ENCODE measurements around the gene SRGAP3.
"Not testable (repeated sequence)": the region's sequence is repeated elsewhere in the genome, so short reads cannot be mapped to it uniquely, and the experiment has no call there.

Gene SRGAP3

GRCh38 chr3:9099702-9100512 is 149.5 kb downstream of the SRGAP3 start:
- FAIRE-seq (no peak), DNase-seq (ENCODE audit: insufficient read length, low spot score) (no peak)

DNA sequence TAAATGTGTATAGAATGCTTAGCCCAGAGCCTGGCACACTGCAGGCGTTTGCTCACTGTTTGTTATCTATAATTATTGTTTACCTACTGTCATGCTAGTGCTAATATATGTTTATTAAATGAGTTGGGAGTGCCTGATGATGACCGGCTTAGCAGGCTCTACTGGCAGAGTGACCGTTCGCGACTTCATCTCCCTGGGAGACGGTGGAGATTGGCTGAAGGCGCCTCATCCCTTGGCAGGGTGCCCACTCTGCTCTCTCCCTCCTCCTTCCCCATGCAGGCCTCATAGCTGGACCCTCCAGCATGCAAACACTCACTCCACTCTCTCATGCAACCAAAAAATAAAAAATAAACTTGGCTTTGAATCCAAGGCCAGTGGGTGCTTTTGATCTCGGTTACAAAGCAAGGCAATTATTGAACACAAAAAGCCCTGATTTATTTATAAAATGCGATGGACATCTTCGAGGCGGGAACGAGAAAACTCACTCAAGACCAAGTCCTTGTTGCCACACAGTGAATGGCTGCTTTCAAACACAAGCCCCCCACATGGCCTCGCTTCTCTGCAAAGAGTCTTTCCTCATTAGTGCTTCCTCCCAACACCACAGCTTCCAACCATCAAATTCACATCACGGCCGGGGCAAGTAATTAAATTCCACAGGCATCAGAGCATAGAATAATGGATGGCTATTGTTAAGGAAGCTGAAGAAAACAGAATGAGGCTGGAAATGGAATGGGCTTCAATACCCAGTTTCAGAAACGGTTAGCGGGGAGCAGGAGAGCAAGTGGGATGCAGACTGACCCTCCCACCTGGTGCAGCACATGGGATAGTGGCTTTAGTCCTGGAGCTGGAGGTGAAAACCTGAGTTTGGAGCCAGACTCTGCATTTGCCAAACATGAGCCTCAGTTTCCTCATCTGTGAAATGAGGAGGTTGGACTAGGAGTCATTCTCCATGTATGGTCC is 150.4 kb downstream of the SRGAP3 start:
- no peak for DNase-seq (ENCODE audit: insufficient read length, low spot score)
- FAIRE-seq: no peak

GRCh38 chr3:9097495-9097894 is 152.0 kb downstream of the SRGAP3 start:
- no peak for DNase-seq (ENCODE audit: insufficient read length, low spot score)
- no peak for FAIRE-seq

- DNase-seq (ENCODE audit: insufficient read length, low spot score): no peak
- no peak for FAIRE-seq
These were observed 157.8 kb downstream of the SRGAP3 start for GRCh38 chr3:9091486-9092235.

DNA sequence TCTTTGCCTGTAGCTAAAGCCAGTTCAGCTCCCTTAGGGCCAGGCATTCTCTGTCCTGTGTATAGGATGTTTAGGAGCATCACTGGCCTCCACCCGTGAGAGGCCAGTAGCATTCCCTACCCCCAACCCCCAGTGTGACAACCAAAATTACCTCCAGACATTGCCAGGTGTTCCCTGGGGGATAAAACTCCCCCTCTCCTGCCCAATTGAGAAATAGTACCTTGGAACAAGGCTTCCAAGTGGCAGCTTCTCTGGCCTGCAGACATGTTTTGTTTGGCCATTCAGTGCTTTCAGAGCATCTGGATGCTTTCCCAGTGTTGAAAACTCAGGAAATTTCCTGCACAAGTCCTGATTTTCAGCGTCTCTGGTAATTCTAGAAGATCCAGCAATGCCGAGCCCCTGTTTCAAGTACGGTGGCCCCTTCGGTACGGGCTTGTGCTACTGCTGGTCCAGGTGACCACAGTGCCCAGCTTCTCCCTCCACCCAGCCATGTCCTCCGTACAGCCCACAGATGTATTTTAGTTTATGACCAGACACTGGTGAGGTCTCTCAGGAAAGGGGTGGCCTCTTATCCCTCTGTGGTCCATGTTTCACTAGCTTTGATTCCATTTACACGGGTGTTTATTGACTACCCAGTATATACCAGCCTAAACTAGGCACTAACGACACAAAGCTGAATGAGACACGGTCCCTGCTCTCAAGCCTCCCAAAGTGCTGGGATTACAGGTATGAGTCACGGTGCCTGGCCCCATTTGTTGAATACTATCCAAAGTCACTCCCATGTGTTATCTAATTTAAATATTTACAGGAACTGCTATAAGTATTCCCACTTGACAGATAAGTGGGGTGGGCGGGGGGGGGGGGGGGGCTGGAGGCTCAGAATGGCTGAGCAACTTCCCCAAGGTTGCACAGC is 160.7 kb downstream of the SRGAP3 start:
- FAIRE-seq (no peak), DNase-seq (ENCODE audit: insufficient read length, low spot score) (no peak)

DNA sequence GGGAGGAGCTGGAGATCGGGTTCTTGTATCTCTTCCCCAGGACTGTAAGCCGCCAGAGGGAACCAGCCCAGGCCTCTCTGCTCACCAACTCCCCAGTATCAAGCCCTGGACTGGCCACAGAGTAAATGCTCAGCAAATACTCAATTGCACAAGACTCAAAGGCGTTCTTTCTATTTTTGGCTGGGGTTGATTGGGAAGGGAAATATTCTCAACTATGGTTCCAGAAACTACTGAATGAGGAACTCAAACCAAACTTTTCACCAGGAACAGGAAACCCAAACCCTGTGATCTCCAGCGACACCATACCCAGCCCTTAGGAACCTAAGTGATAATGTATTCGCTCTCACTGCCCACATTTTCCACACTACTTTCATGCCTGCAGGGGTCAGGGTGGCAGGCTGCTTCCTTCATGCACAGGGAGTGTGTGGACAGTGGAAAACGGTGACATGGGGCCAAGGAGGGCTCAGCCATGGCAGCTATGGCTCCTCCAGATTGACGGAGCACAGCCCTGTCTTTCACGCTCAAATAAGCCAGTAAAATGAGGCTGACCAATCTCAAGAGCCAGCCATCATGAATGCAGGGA is 161.5 kb downstream of the SRGAP3 start:
- DNase-seq (ENCODE audit: insufficient read length, low spot score) (no peak), FAIRE-seq (no peak)

DNA sequence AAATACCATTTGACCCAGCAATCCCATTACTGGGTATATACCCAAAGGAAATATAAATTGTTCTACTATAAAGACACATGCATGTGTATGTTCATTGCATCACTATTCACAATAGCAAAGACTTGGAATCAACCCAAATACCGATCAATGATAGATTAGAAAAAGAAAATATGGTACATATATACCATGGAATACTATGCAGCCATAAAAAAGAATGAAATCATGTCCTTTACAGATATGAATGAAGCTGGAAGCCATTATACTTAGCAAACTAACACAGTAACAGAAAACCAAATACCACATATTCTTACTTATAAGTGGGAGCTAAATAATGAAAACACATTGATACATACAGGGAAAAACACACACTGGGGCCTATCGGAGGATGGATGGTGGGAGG is 164.0 kb downstream of the SRGAP3 start:
- FAIRE-seq; DNase-seq (ENCODE audit: insufficient read length, low spot score): not testable (repeated sequence)

GRCh38 chr3:9081184-9081818 is 168.1 kb downstream of the SRGAP3 start:
- DNase-seq (ENCODE audit: insufficient read length, low spot score): no peak
- no peak for FAIRE-seq

- DNase-seq (ENCODE audit: insufficient read length, low spot score): no peak
- no peak for FAIRE-seq
These were observed 169.3 kb downstream of the SRGAP3 start for GRCh38 chr3:9080163-9080562.

GRCh38 chr3:9079676-9080075 is 169.8 kb downstream of the SRGAP3 start:
- FAIRE-seq (no peak), DNase-seq (ENCODE audit: insufficient read length, low spot score) (no peak)

GRCh38 chr3:9078561-9079240 is 170.7 kb downstream of the SRGAP3 start:
- FAIRE-seq (no peak), DNase-seq (ENCODE audit: insufficient read length, low spot score) (no peak)

DNA sequence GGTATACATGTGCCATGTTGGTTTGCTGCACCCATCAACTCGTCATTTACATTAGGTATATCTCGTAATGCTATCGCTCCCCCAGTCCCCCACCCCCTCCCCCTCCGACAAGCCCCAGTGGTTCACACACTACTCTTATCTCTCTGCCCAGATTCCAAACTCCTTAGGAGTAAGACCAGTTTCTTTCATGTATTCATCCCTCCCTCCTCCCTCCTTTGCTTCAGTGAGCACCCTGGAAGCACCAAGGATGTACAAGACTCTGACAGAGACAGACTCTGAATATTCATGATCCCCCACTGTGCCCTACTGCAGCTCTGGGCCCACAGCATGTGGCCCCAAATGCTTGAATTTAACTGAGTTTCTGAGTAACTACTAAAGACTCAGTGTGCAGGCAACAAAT is 172.4 kb downstream of the SRGAP3 start:
- FAIRE-seq: no peak
- DNase-seq (ENCODE audit: insufficient read length, low spot score): no peak

GRCh38 chr3:9075762-9076161 is 173.7 kb downstream of the SRGAP3 start:
- DNase-seq (ENCODE audit: insufficient read length, low spot score): no peak
- no peak for FAIRE-seq

DNA sequence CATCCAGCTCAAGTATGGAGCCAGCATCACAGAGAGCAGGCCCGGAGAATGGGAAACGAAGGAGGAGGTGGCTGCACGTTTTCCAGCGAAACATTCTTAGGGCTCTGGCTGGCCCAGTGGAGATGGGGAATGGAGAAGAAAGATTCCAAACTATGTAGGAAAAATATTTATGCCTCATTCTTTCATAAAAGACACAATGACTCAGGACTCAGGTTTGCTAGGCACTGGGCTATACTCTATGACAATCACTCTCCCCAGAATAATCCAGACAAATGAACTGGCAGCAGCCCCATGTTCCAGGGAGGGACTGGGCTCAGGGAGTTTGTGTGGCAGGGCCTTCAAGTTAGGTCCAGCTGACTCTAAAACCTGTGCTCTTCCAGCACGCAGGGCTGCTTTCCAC is 175.4 kb downstream of the SRGAP3 start:
- FAIRE-seq: no peak
- DNase-seq (ENCODE audit: insufficient read length, low spot score): no peak

DNA sequence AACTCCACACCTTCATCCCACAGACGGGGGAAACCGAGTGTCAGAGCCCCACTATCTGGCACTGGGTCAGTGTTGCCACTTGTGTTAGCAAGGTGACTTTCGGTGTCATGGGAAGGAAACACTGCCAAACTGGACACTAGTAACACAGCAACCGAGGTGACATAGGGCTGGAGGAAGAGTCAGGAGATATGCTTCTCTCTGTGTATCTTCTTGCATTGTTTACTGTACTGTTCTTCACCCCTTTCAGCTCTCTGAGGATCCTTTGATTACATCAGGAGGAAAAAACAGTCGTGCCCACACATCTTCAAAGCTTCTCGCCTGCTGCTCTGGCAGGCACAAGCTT is 176.8 kb downstream of the SRGAP3 start:
- DNase-seq (ENCODE audit: insufficient read length, low spot score) (no peak), FAIRE-seq (no peak)

GRCh38 chr3:9071936-9072666 is 177.3 kb downstream of the SRGAP3 start:
- no peak for DNase-seq (ENCODE audit: insufficient read length, low spot score)
- no peak for FAIRE-seq

- FAIRE-seq (no peak), DNase-seq (ENCODE audit: insufficient read length, low spot score) (no peak)
These were observed 178.5 kb downstream of the SRGAP3 start for GRCh38 chr3:9070961-9071360.

DNA sequence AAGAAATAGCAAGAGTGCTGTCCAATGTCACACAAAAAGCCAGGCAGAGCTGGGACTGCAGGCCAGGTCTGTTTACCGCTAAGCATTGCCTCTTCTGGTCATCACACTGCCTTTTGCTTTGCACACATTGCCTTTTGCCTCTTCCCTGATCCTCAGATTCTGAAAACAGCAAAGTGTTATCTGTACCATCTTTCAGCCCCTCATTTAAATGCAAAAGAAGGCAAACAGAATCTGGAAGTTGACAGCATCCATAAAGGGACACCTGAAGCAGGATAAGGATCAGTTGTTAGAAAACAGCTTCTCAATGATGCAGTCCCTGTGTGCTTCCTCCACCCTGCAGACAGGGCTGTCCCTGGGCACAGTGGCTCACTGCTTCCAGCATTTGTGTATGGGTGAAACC is 179.5 kb downstream of the SRGAP3 start:
- FAIRE-seq: no peak

More for the DNA sequence above, 179.5 kb downstream of the SRGAP3 start:
- DNase-seq (ENCODE audit: insufficient read length, low spot score): no peak
